ENCODE results near the gene POLR3A. TPM values are rescaled to one million over a fixed set of nuclear protein-coding genes. Genes with fewer than 3 reads are reported as not detected.

The POLR3A gene
- total RNA-seq, 1 experiment from 2014 or later: 97.2 TPM

GRCh38 chr10:77964811-77965210 lies 64.5 kb downstream of the POLR3A start:
- no peak for TF ChIP-seq EZH2 (IDR thresholded peaks at IDR 0.05; ENCODE audit: low read length, unreplicated experiment)
- TF ChIP-seq EZH2phosphoT487 (IDR thresholded peaks at IDR 0.05; ENCODE audit: borderline replicate concordance, low read length): no peak
- no peak for TF ChIP-seq CTCF (conservative IDR thresholded peaks at IDR 0.05; ENCODE audit: low read depth, low read length)

GRCh38 chr10:77963901-77964300 lies 65.4 kb downstream of the POLR3A start:
- H3K9ac ChIP-seq (ENCODE audit: low read length): no peak overlapping the region
- no peaks in the 10 kb centered on the region for H3F3A ChIP-seq (ENCODE audit: low read length, unreplicated experiment)
- 0 out of 2 replicates have a peak, but pooled peaks cover 7% of the 10 kb centered on the region for H3K9me3 ChIP-seq (ENCODE audit: low read length)
- no peaks in the 10 kb centered on the region for H4K20me1 ChIP-seq (ENCODE audit: low read length)
- H3K79me2 ChIP-seq (ENCODE audit: low read length): no peaks in the 10 kb centered on the region
- intact Hi-C loops (cut with micrococcal nuclease): no loop called here
- H3K4me2 ChIP-seq (ENCODE audit: low read length): no peak overlapping the region
- H3K4me1 ChIP-seq (ENCODE audit: insufficient read depth, low read length): peaks cover 12% of the 10 kb centered on the region
- no peak overlapping the region for H3K4me3 ChIP-seq (ENCODE audit: low read length)
- BruUV-seq (replicated peaks): no TSS peak
- DNase-seq (no peak), ATAC-seq (no peak)
- H3K27me3 ChIP-seq (ENCODE audit: low read length): no peaks in the 10 kb centered on the region
- ChIA-PET POLR2A (ENCODE audit: unreplicated experiment) (no interaction called here), CTCF (interaction anchor here (0.6 kb wide), 1 partner anchor 46 kb away, joined by 7 read pairs; no protein-coding TSS in a partner anchor)
- no peak overlapping the region for H2AFZ ChIP-seq (ENCODE audit: low read length)
- no peak overlapping the region for H3K27ac ChIP-seq (ENCODE audit: low read length)
- H3K36me3 ChIP-seq (ENCODE audit: low read depth, low read length): no peaks in the 10 kb centered on the region
- TF ChIP-seq CTCF (conservative IDR thresholded peaks at IDR 0.05; ENCODE audit: low read depth, low read length): no peak
- TF ChIP-seq EZH2phosphoT487 (IDR thresholded peaks at IDR 0.05; ENCODE audit: borderline replicate concordance, low read length): no peak
- TF ChIP-seq EZH2 (IDR thresholded peaks at IDR 0.05; ENCODE audit: low read length, unreplicated experiment): no peak
- no peaks in the 10 kb centered on the region for H3K9me2 ChIP-seq (replicated peaks; ENCODE audit: low read length)

More at GRCh38 chr10:77964811-77965210, 64.5 kb downstream of the POLR3A start:
- no peak overlapping the region for H3K9ac ChIP-seq (ENCODE audit: low read length)
- POLR2A ChIA-PET (ENCODE audit: unreplicated experiment): no interaction called here
- ATAC-seq (no peak), DNase-seq (no peak)
- H3K36me3 ChIP-seq (ENCODE audit: low read depth, low read length): no peaks in the 10 kb centered on the region
- peak overlapping the region; percentile 10 for H3K4me2 ChIP-seq (ENCODE audit: low read length)
- H3K4me1 ChIP-seq (ENCODE audit: insufficient read depth, low read length): peaks cover 12% of the 10 kb centered on the region
- no peak overlapping the region for H3K4me3 ChIP-seq (ENCODE audit: low read length)
- H3F3A ChIP-seq (ENCODE audit: low read length, unreplicated experiment): no peaks in the 10 kb centered on the region
- BruUV-seq (replicated peaks): no TSS peak
- 0 out of 2 replicates have a peak, but pooled peaks cover 7% of the 10 kb centered on the region for H3K9me3 ChIP-seq (ENCODE audit: low read length)
- H3K27me3 ChIP-seq (ENCODE audit: low read length): no peaks in the 10 kb centered on the region
- H3K79me2 ChIP-seq (ENCODE audit: low read length): no peaks in the 10 kb centered on the region
- CTCF ChIA-PET: interaction anchor here (0.7 kb wide), 1 partner anchor 74 kb away, joined by 4 read pairs; no protein-coding TSS in a partner anchor
- H4K20me1 ChIP-seq (ENCODE audit: low read length): no peaks in the 10 kb centered on the region
- H2AFZ ChIP-seq (ENCODE audit: low read length): 0 out of 2 replicates have a peak overlapping the region, but pooled peaks have one; percentile 68
- no peaks in the 10 kb centered on the region for H3K9me2 ChIP-seq (replicated peaks; ENCODE audit: low read length)
- intact Hi-C loops (cut with micrococcal nuclease): loop anchor here (1.0 kb wide), 1 partner anchor 22 kb away; no protein-coding TSS in a partner anchor
- H3K27ac ChIP-seq (ENCODE audit: low read length): peak overlapping the region; percentile 1

GRCh38 chr10:77962350-77963146 lies 66.8 kb downstream of the POLR3A start:
- DNase-seq: no peak
- no peak for TF ChIP-seq EZH2 (IDR thresholded peaks at IDR 0.05; ENCODE audit: low read length, unreplicated experiment)
- TF ChIP-seq CTCF (conservative IDR thresholded peaks at IDR 0.05; ENCODE audit: low read depth, low read length): no peak
- no peak for TF ChIP-seq EZH2phosphoT487 (IDR thresholded peaks at IDR 0.05; ENCODE audit: borderline replicate concordance, low read length)
- Histone ChIP-seq H3K4me1 (ENCODE audit: insufficient read depth, low read length) (peaks cover 12% of the 10 kb centered on the region), H3K9me3 (ENCODE audit: low read length) (0 out of 2 replicates have a peak, but pooled peaks cover 7% of the 10 kb centered on the region), H3F3A (ENCODE audit: low read length, unreplicated experiment) (no peaks in the 10 kb centered on the region), H4K20me1 (ENCODE audit: low read length) (no peaks in the 10 kb centered on the region), H2AFZ (ENCODE audit: low read length) (no peak overlapping the region), H3K79me2 (ENCODE audit: low read length) (no peaks in the 10 kb centered on the region), H3K27me3 (ENCODE audit: low read length) (no peaks in the 10 kb centered on the region), H3K4me3 (ENCODE audit: low read length) (no peak overlapping the region), H3K9ac (ENCODE audit: low read length) (no peak overlapping the region), H3K27ac (ENCODE audit: low read length) (no peak overlapping the region), H3K9me2 (replicated peaks; ENCODE audit: low read length) (no peaks in the 10 kb centered on the region), H3K4me2 (ENCODE audit: low read length) (no peak overlapping the region), H3K36me3 (ENCODE audit: low read depth, low read length) (no peaks in the 10 kb centered on the region)
- no TSS peak for BruUV-seq (replicated peaks)
- no peak for ATAC-seq
- intact Hi-C loops (cut with micrococcal nuclease): no loop called here
- ChIA-PET CTCF (no interaction called here), POLR2A (ENCODE audit: unreplicated experiment) (no interaction called here)

Measured in PC-3 (cell line).